H9 (cell line): ENCODE measurements around the gene PRRC1. TPM values are rescaled to one million over a fixed set of nuclear protein-coding genes. Genes with fewer than 3 reads are reported as not detected.

ENCODE experiments used
- DNase-seq: peaks from one replicate; pipeline ENCODE4 v3.0.0-alpha.2; 2017
- H2AFZ ChIP-seq: one replicate; pipeline ENCODE4 v1.6.1; 2013; ENCODE audit warnings: mild to moderate bottlenecking, low read length, control low read depth, moderate library complexity
- H2AK5ac ChIP-seq: 2 replicates; pipeline ENCODE4 v1.6.1; 2013; ENCODE audit warnings: low read length, control low read depth, mixed read lengths; ENCODE audit not compliant: insufficient read length
- H2BK120ac ChIP-seq: one replicate; pipeline ENCODE4 v1.6.1; 2013; ENCODE audit warnings: low read depth, mild to moderate bottlenecking, low read length, control low read depth, inconsistent platforms; ENCODE audit not compliant: poor library complexity, severe bottlenecking
- H2BK12ac ChIP-seq: 2 replicates; pipeline ENCODE4 v1.6.1; 2013; ENCODE audit warnings: low read length, control low read depth, mixed read lengths, low read depth; ENCODE audit not compliant: insufficient read length
- H2BK15ac ChIP-seq: 2 replicates; pipeline ENCODE4 v1.6.1; 2013; ENCODE audit warnings: low read depth, low read length, control low read depth
- H2BK20ac ChIP-seq: one replicate; pipeline ENCODE4 v1.6.1; 2013; ENCODE audit warnings: low read depth, mild to moderate bottlenecking, low read length, control low read depth, inconsistent platforms; ENCODE audit not compliant: poor library complexity, severe bottlenecking
- H2BK5ac ChIP-seq: 2 replicates; pipeline ENCODE4 v1.6.1; 2013; ENCODE audit warnings: low read length, control low read depth, mixed read lengths; ENCODE audit not compliant: insufficient read length
- H3K14ac ChIP-seq: 2 replicates; pipeline ENCODE4 v1.6.1; 2013; ENCODE audit warnings: low read length, control low read depth; ENCODE audit not compliant: insufficient read depth
- H3K18ac ChIP-seq: 2 replicates; pipeline ENCODE4 v1.6.1; 2013; ENCODE audit warnings: low read depth, mild to moderate bottlenecking, mixed read lengths, low read length, control low read depth; ENCODE audit not compliant: insufficient read length
- H3K23ac ChIP-seq: 2 replicates; pipeline ENCODE4 v1.6.1; 2013; ENCODE audit warnings: low read length, control low read depth, mixed read lengths, low read depth; ENCODE audit not compliant: insufficient read length
- H3K23me2 ChIP-seq: 2 replicates; pipeline ENCODE4 v1.6.1; 2013; ENCODE audit warnings: low read depth, mild to moderate bottlenecking, mixed read lengths, low read length, control low read depth; ENCODE audit not compliant: insufficient read length, poor library complexity, severe bottlenecking
- H3K27ac ChIP-seq: 2 replicates; pipeline ENCODE4 v1.5.1; 2013; ENCODE audit warnings: low read length, control low read depth, mixed read lengths, low read depth; ENCODE audit not compliant: insufficient read length
- H3K27me3 ChIP-seq: 2 replicates; pipeline ENCODE4 v1.6.1; 2013; ENCODE audit warnings: low read length, control low read depth, inconsistent platforms; ENCODE audit not compliant: insufficient read depth
- H3K4ac ChIP-seq: 2 replicates; pipeline ENCODE4 v1.6.1; 2013; ENCODE audit warnings: low read depth, mild to moderate bottlenecking, control low read depth, inconsistent platforms, low read length, moderate library complexity
- H3K4me1 ChIP-seq: 2 replicates; pipeline ENCODE4 v1.6.1; 2013; ENCODE audit warnings: low read length, control low read depth, inconsistent platforms; ENCODE audit not compliant: insufficient read depth
- H3K4me2 ChIP-seq: 2 replicates; pipeline ENCODE4 v1.6.1; 2013; ENCODE audit warnings: low read length, control low read depth, mixed read lengths; ENCODE audit not compliant: insufficient read length, insufficient read depth
- H3K56ac ChIP-seq: 2 replicates; pipeline ENCODE4 v1.6.1; 2013; ENCODE audit warnings: low read depth, mild to moderate bottlenecking, mixed read lengths, low read length, control low read depth; ENCODE audit not compliant: insufficient read length
- H3K79me1 ChIP-seq: 2 replicates; pipeline ENCODE4 v1.6.1; 2013; ENCODE audit warnings: low read depth, mild to moderate bottlenecking, moderate library complexity, low read length, control low read depth, inconsistent platforms; ENCODE audit not compliant: insufficient read depth, poor library complexity, severe bottlenecking
- H3K79me2 ChIP-seq: 2 replicates; pipeline ENCODE4 v1.6.1; 2013; ENCODE audit warnings: low read length, control low read depth, inconsistent platforms; ENCODE audit not compliant: insufficient read depth
- H3K9ac ChIP-seq: 2 replicates; pipeline ENCODE4 v1.6.1; 2013; ENCODE audit warnings: low read length, control low read depth, mixed read lengths; ENCODE audit not compliant: insufficient read length; ENCODE audit errors: extremely low read depth
- H3K9me3 ChIP-seq: one replicate; pipeline ENCODE4 v1.6.1; 2013; ENCODE audit warnings: low read depth, low read length, inconsistent platforms; ENCODE audit not compliant: control insufficient read depth
- H3T11ph ChIP-seq: one replicate; pipeline ENCODE4 v1.6.1; 2013; ENCODE audit warnings: mild to moderate bottlenecking, low read length, control low read depth, inconsistent platforms
- H4K20me1 ChIP-seq: one replicate; pipeline ENCODE4 v1.6.1; 2013; ENCODE audit not compliant: control insufficient read depth, insufficient read length, insufficient read depth
- H4K5ac ChIP-seq: 2 replicates; pipeline ENCODE4 v1.6.1; 2013; ENCODE audit warnings: low read depth, mild to moderate bottlenecking, mixed read lengths, low read length, control low read depth; ENCODE audit not compliant: insufficient read length
- H4K8ac ChIP-seq: replicated peaks from 2 replicates; pipeline ENCODE4 v1.6.1; 2013; ENCODE audit warnings: low read length, control low read depth, mixed read lengths, low read depth; ENCODE audit not compliant: insufficient read length
- H4K91ac ChIP-seq: 2 replicates; pipeline ENCODE4 v1.6.1; 2013; ENCODE audit warnings: low read depth, mild to moderate bottlenecking, moderate library complexity, mixed read lengths, low read length, control low read depth; ENCODE audit not compliant: insufficient read length
- H3K27ac Mint-ChIP-seq, 3 experiments: 2 replicates in 2 of 3; 3 replicates in 1 of 3; pipeline ENCODE4 v1.8.0; 2020 to 2021; ENCODE audit warnings: mixed read lengths in 3 of 3, mild to moderate bottlenecking in 1 of 3, moderate library complexity in 1 of 3
- H3K27me3 Mint-ChIP-seq: 2 replicates; pipeline ENCODE4 v1.8.0; 2021; ENCODE audit warnings: low read depth, mild to moderate bottlenecking, moderate library complexity, mixed read lengths
- H3K36me3 Mint-ChIP-seq, 3 experiments: 2 replicates in 2 of 3; 3 replicates in 1 of 3; pipeline ENCODE4 v1.8.0; 2020 to 2021; ENCODE audit warnings: low read depth in 3 of 3, mixed read lengths in 3 of 3; ENCODE audit not compliant: insufficient read depth in 1 of 3
- H3K4me1 Mint-ChIP-seq, 2 experiments: 2 replicates each; pipeline ENCODE4 v1.8.0; 2020; ENCODE audit warnings: mixed read lengths in 2 of 2
- H3K4me3 Mint-ChIP-seq, 2 experiments: 2 replicates in 1 of 2; 3 replicates in 1 of 2; pipeline ENCODE4 v1.8.0; 2020 to 2021; ENCODE audit warnings: mild to moderate bottlenecking in 2 of 2, mixed read lengths in 2 of 2, moderate library complexity in 1 of 2
- H3K9me3 Mint-ChIP-seq, 2 experiments: 2 replicates in 1 of 2; 3 replicates in 1 of 2; pipeline ENCODE4 v1.8.0; 2020; ENCODE audit warnings: mild to moderate bottlenecking in 2 of 2, mixed read lengths in 2 of 2, moderate library complexity in 1 of 2
- CTCF ChIP-seq: fragments of 200-600 bp; sonication (generic); conservative IDR thresholded peaks from 3 replicates; pipeline ENCODE4 v1.8.0; 2021; ENCODE audit warnings: antibody characterized with exemption, mild to moderate bottlenecking
- WGBS: extraction: QIAGEN DNeasy Blood & Tissue Kit; methylation state at CpG from one replicate; pipeline ENCODE4 v1.1.7; 2013; ENCODE audit warnings: missing lambda C conversion rate, low lambda C conversion rate, mixed read lengths; ENCODE audit not compliant: insufficient read length; ENCODE audit errors: extremely low coverage; 5-methylcytosine and 5-hydroxymethylcytosine counted together
- total RNA-seq: library from RNA; stranded (reverse); gene quantifications from 2 replicates; pipeline ENCODE4 v1.2.1, GENCODE V29; 2021

The PRRC1 gene
- total RNA-seq, 1 experiment from 2014 or later, result 70.7 TPM

DNA sequence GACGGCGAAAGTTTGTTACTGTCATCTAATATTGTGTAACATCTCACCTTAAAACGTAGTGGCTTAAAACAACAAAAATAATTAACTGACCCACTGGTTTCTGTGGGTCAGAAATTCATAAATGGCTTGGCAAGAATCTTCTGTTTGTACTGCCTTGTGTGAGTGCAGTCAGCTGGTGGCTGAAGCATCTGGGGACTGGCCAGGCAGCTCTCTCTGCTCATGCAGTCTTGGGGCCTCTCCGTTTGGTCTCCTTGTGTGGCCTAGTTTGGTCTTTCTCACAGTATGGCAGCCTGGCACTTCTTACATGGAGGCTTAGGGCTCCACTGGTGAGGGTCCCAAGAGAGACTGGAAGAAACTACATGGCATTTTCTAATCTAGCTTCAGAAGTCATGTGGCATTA is 82.4 kb downstream of the PRRC1 start:
- no peak overlapping the region for H2BK12ac ChIP-seq
- H3K18ac ChIP-seq, result no peak overlapping the region
- H3K9me3 Mint-ChIP-seq, result no peaks in the 10 kb centered on the region
- no peaks in the 10 kb centered on the region; the same call in 1 of the 2 replicates for H3K27me3 Mint-ChIP-seq
- H3K79me1 ChIP-seq, result no peaks in the 10 kb centered on the region
- H3K4me1 Mint-ChIP-seq, result peaks cover 25 to 26% of the 10 kb centered on the region in 2 experiments
- H3K79me2 ChIP-seq, result no peaks in the 10 kb centered on the region
- H3K27me3 ChIP-seq, result no peaks in the 10 kb centered on the region
- H2BK15ac ChIP-seq, result no peak overlapping the region
- no peaks in the 10 kb centered on the region for H4K20me1 ChIP-seq
- H2BK20ac ChIP-seq, result no peak overlapping the region
- no peak overlapping the region for H3K9ac ChIP-seq
- no peak overlapping the region for H2AFZ ChIP-seq
- no peak overlapping the region for H3K23ac ChIP-seq
- no peak overlapping the region for H4K91ac ChIP-seq
- H3K4me1 ChIP-seq, result peaks cover 8% of the 10 kb centered on the region; the same call in 1 of the 2 replicates
- H3K4me3 Mint-ChIP-seq, result no peak overlapping the region
- no peaks in the 10 kb centered on the region for H3K36me3 Mint-ChIP-seq
- H3T11ph ChIP-seq, result no peak overlapping the region
- H4K5ac ChIP-seq, result no peak overlapping the region
- H3K56ac ChIP-seq, result no peak overlapping the region
- H4K8ac ChIP-seq, result no peak overlapping the region
- no peak overlapping the region for H2AK5ac ChIP-seq
- no peak overlapping the region for H3K14ac ChIP-seq
- no peaks in the 10 kb centered on the region for H3K9me3 ChIP-seq
- no peak overlapping the region for H2BK5ac ChIP-seq
- no peak overlapping the region for H3K27ac ChIP-seq
- H3K23me2 ChIP-seq, result no peaks in the 10 kb centered on the region
- no peak overlapping the region for H2BK120ac ChIP-seq
- H3K27ac Mint-ChIP-seq, result peak overlapping the region in 1 of 3 experiments; percentile 38; a peak in 1 of 7 replicates
- no peak overlapping the region for H3K4ac ChIP-seq
- no peak for TF ChIP-seq CTCF
- no peak overlapping the region for H3K4me2 ChIP-seq
- no CpG with 5 or more reads among the region's 4 CpGs for WGBS
- no peak for DNase-seq
